SK-N-SH (cell line): ENCODE measurements around the gene SMIM22.

ENCODE experiments used
- EP300 ChIP-seq, 2 experiments: IDR thresholded peaks; 2 replicates each; pipeline versions ENCODE4 v1.4.0 to v1.6.1; 2012; ENCODE audit warnings: borderline replicate concordance in 1 of 2, low read depth in 1 of 2, low read length in 1 of 2
- GATA2 ChIP-seq: sonication (generic); formaldehyde crosslinking; IDR thresholded peaks from 2 replicates; pipeline ENCODE4 v1.5.0; 2020; ENCODE audit warnings: mild to moderate bottlenecking, missing genetic modification reagents
- PBX3 ChIP-seq: IDR thresholded peaks from 2 replicates; pipeline ENCODE4; 2012
- POLR2AphosphoS5 ChIP-seq: IDR thresholded peaks from 2 replicates; pipeline ENCODE4 v1.6.1; 2012; ENCODE audit warnings: low read depth, low read length
- RAD21 ChIP-seq: IDR thresholded peaks from 2 replicates; pipeline ENCODE4 v1.6.1; 2012; ENCODE audit warnings: mild to moderate bottlenecking, low read length
- REST ChIP-seq: IDR thresholded peaks from 2 replicates; pipeline ENCODE4 v1.6.1; 2012; ENCODE audit warnings: mild to moderate bottlenecking, low read depth, low read length, moderate library complexity
- RXRA ChIP-seq: IDR thresholded peaks from 2 replicates; pipeline ENCODE4 v1.4.0; 2012; ENCODE audit warnings: low read depth, mild to moderate bottlenecking, borderline replicate concordance
- TEAD4 ChIP-seq: IDR thresholded peaks from 2 replicates; pipeline ENCODE4 v1.4.0; 2012; ENCODE audit warnings: mild to moderate bottlenecking, borderline replicate concordance; ENCODE audit not compliant: insufficient read depth
- USF2 ChIP-seq: fragments of 150-350 bp; IDR thresholded peaks from 2 replicates; pipeline ENCODE4 v1.6.1; 2017; ENCODE audit warnings: antibody characterized with exemption, low read length, low read depth, borderline replicate concordance
- YY1 ChIP-seq: IDR thresholded peaks from 2 replicates; pipeline ENCODE4 v1.4.0; 2012; ENCODE audit warnings: low read depth, mild to moderate bottlenecking
- TF ChIP-seq, protein P1 (sequence below): fragments of 200-600 bp; sonication (generic); IDR thresholded peaks from 2 replicates; pipeline ENCODE4 v1.6.1; 2017; ENCODE audit warnings: antibody characterized with exemption, mild to moderate bottlenecking, moderate library complexity
- TF ChIP-seq, protein P2 (sequence below): IDR thresholded peaks from 2 replicates; pipeline ENCODE4 v1.4.0; 2012; ENCODE audit warnings: low read depth, borderline replicate concordance

DNA sequence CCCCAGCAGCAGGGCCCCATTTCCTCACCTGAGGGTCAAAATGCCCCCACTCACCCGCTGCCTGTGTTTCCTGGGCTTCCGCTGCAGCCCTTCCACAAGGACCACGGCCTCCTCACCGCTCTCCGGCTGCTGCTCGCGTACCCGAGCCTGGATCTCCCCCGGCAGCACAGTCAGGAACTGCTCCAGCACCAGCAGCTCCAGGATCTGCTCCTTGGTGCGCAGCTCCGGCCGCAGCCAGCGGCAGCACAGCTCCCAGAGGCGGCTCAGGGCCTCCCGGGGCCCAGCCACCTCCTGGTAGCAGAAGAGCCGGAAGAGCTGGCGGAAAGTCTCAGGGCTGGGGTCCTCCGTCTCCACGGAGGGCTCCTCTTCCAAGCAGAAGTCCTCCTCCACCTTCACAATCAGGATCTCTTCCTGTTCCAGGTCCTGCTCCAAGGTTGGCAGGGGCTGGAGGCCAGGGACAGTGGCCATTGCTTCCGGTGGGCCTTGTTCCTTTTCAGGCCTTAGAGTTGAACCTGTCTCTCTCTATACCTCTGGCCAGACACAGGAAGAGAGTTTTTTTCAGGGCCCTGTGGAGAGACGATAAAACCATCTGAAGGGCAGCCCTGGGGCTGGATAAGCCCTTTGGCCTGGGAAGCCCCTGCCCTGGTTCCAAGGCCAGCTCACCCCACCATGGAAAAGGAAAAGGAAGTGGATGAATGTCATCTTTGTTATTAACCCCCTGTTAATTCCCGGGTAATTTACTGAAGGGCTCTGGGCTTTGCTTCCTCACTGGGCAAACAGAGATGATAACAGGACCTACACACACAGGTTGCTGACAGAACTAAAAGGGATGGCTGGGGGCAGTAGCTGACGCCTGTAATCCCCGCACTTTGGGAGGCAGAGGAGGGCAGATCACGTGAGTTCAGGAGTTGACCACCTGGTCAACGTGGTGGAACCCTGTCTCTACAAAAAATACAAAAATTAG, 29.4 kb upstream of the SMIM22 start:
- TF ChIP-seq RAD21: no peak
- no peak for TF ChIP-seq USF2
- TF ChIP-seq POLR2AphosphoS5: no peak
- TF ChIP-seq, protein P1, sequence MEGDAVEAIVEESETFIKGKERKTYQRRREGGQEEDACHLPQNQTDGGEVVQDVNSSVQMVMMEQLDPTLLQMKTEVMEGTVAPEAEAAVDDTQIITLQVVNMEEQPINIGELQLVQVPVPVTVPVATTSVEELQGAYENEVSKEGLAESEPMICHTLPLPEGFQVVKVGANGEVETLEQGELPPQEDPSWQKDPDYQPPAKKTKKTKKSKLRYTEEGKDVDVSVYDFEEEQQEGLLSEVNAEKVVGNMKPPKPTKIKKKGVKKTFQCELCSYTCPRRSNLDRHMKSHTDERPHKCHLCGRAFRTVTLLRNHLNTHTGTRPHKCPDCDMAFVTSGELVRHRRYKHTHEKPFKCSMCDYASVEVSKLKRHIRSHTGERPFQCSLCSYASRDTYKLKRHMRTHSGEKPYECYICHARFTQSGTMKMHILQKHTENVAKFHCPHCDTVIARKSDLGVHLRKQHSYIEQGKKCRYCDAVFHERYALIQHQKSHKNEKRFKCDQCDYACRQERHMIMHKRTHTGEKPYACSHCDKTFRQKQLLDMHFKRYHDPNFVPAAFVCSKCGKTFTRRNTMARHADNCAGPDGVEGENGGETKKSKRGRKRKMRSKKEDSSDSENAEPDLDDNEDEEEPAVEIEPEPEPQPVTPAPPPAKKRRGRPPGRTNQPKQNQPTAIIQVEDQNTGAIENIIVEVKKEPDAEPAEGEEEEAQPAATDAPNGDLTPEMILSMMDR: no peak
- no peak for TF ChIP-seq YY1
- TF ChIP-seq REST: no peak
- no peak for TF ChIP-seq GATA2 (CRISPR knock-in tag)
- no peak for TF ChIP-seq EP300 (IDR thresholded peaks at IDR 0.05; ENCODE audit: borderline replicate concordance in 1 of 2, low read depth in 1 of 2, low read length in 1 of 2)
- no peak for TF ChIP-seq RXRA
- TF ChIP-seq TEAD4: no peak
- TF ChIP-seq, protein P2, sequence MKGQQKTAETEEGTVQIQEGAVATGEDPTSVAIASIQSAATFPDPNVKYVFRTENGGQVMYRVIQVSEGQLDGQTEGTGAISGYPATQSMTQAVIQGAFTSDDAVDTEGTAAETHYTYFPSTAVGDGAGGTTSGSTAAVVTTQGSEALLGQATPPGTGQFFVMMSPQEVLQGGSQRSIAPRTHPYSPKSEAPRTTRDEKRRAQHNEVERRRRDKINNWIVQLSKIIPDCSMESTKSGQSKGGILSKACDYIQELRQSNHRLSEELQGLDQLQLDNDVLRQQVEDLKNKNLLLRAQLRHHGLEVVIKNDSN: no peak
- TF ChIP-seq PBX3: no peak
